GM19455 (cell line): ENCODE data around the gene CD164.
"Not testable (repeated sequence)": the region's sequence is repeated elsewhere in the genome, so short reads cannot be mapped to it uniquely, and the experiment has no call there.

Experiments used
- ATAC-seq: cut with Tn5 transposase; IDR thresholded peaks from one replicate; pipeline ENCODE4 v1.9.1; 2021; ENCODE audit not compliant: unreplicated experiment

The CD164 gene

DNA sequence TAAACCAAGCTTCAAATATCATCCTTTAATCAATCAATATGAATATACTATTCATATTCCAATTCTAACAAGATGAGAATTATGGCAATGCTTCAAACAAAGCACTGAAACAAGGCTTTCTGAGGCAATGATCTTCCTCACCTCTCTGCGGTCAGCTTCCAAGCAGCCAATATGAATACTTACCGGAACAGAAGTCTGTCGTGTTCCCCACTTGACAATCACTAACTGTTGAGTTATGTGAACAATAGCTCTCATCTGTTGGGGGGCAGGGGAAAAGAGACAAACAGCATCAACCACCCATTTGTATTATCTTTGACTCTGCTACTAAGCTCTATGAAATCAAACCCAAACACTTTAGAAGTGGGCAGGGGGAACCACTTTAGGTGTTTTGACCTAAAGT is 4.5 kb downstream of the CD164 start:
- no peak for ATAC-seq

DNA sequence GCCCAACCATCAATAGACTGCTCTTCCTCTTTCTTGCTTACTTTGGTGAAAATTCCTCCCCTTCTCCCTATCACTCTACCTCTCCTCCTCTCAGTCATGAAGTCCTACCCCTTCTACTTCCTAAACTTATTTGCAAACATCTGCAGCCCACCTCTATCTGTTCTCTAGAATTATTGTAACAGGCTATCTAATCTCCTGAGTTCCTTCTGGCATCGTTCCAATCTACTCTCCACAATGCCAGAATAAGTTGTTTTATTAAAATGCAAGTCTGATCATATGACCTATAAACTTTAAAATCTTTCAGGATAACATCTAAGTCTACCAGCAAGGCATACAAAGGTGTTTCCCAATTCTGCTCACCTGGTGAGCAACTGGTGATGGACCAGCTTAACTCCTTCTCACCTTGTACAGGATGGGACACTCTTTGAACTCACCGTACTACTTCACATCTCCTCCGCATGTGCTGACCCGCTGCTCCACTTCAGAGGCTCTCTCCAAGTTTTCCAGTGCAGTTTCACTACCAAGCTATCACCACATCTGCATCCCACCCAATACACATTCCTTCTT is 7.9 kb downstream of the CD164 start:
- ATAC-seq = no peak

DNA sequence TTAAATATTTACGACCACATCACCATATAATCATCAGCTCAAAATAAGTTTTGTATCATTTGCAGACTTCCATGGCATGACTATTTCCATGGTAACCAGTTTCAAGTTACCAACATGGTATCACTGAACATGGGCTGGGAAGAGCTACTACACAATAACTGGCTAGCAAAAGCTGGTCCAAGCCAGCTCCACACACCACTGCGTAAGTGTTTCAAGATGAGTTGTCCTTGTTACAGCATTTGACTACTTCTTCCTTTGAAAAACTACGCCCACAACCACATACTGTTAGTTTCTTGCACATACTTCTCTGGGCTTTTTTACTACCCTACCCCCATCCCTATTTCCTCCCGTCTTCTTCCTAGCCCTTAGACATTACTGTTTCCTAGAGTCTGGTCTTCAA is 8.5 kb downstream of the CD164 start:
- peak; percentile 95 for ATAC-seq

DNA sequence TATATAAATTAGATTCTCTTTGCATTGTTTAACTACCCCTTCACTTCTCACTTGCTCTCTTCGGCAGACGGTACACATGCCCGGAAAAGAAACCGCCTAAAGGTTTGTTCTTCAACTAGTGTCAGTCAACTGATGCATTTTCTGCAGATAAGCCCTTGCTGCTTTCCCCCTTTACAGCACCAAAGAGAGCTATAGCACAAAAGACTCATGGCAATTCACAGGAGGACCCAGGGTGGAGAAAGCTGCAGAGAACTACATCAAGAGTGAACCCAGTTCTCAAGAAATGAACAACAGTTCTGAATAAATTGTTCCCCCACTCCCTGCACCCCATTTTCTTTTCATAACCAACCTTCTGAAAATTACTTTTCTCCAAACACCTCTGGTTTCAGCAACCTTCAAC is 8.9 kb downstream of the CD164 start:
- no peak for ATAC-seq

DNA sequence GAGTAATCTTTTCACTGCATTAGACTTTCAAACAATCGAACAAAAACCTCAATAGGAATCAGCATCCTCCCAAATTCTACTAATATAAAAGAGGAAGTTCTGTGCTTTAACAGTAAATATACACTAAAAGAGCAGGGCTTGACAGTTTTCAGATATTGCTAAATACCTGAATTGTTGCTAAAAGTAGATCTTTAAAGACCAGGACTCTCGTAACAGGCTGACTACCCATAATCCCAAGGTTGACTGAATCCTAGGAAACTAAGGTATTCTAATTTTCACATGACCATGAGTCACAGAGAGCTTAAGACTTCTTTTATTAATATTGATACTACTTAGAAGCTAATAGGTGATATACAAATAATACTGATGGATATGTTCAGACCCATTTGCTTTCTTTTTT is 10.1 kb downstream of the CD164 start:
- no peak for ATAC-seq

DNA sequence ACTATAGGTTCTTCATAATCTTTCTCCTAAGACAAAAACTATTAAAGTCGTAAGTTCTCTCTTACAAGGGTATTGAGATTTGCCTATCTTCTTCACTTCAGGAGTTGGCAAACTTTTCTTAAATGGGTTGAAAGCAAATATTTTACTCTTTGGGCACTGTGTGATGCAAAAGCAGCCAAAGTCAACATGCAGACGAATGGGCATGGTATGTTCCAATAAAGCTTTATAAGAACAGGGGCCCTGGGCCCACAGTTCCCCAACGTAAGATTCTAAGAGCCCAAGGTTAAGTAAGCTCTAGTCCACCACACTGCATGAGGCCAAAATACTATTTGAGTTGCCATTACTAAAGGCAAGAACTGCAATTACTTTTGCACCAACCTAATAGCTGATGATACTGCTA is 11.5 kb downstream of the CD164 start:
- ATAC-seq = no peak

DNA sequence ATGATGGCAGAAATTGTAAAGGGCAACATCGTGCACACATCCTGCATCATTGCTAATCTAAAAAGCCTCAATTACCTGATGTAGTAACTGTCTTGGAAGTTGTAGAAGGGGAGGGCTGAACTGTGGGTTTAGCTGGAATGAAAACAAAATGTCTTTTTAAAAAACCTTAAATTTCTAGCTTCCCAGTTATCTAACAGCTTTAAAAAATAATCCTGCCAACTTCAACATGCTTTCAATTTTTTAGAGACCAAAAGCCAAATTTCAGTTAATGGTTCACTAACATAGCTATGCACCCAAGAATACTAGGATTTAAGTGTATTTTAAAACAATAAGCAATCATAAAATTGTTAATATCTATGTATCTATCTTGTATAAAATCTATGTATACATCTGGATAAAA is 11.9 kb downstream of the CD164 start:
- ATAC-seq = no peak

DNA sequence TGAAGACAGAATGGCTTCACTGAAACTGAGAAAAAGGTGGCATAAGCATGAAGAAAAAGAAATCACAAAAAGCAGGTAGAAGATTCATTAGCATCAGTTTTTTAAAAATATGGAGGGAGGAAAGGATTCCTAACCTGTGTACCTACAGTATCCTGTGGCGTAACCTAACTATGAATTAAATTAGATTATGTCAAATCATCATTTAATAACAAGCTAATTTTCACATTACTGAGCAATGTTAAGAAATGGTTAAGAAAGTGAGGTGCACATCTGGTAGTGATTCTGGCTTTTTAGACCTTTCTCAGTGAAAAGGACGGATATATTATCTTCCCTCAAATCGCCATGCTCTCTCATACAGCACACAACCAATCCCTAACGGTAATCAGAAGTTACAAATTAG is 12.5 kb downstream of the CD164 start:
- no peak for ATAC-seq

DNA sequence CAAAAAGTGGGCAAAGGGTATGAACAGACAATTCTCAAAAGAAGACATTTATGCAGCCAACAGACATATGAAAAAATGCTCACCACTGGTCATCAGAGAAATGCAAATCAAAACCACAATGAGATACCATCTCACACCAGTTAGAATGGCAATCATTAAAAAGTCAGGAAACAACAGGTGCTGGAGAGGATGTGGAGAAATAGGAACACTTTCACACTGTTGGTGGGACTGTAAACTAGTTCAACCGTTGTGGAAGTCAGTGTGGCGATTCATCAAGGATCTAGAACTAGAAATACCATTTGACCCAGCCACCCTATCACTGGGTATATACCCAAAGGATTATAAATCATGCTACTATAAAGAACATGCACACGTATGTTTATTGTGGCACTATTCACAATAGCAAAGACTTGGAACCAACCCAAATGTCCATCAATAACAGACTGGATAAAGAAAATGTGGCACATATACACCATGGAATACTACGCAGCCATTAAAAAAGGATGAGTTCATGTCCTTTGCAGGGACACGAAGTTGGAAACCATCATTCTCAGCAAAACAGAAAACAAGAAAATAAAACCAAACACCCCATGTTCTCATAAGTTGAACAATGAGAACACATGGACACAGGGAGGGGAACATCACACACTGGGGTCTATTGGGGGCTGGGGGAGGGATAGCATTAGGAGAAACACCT is 17.7 kb downstream of the CD164 start:
- not testable (repeated sequence) for ATAC-seq

DNA sequence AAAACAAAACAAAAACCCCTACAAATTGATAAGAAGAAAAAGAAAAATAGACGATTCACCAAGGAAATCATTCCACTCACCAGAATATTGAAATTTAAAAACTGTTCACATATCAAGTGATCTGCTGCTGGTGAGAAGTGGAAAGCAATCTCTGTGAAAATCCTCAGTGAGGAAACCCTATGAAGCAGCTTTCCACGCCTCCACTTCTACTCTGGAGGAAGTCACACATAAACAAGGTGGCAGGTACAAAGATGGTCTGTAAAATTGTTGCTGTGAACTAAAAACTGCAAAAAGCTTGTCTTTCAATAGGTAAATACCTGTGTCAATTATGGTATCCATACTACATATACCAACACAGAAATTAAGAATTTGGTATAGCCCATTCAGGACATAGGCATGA is 18.5 kb downstream of the CD164 start:
- ATAC-seq = no peak

DNA sequence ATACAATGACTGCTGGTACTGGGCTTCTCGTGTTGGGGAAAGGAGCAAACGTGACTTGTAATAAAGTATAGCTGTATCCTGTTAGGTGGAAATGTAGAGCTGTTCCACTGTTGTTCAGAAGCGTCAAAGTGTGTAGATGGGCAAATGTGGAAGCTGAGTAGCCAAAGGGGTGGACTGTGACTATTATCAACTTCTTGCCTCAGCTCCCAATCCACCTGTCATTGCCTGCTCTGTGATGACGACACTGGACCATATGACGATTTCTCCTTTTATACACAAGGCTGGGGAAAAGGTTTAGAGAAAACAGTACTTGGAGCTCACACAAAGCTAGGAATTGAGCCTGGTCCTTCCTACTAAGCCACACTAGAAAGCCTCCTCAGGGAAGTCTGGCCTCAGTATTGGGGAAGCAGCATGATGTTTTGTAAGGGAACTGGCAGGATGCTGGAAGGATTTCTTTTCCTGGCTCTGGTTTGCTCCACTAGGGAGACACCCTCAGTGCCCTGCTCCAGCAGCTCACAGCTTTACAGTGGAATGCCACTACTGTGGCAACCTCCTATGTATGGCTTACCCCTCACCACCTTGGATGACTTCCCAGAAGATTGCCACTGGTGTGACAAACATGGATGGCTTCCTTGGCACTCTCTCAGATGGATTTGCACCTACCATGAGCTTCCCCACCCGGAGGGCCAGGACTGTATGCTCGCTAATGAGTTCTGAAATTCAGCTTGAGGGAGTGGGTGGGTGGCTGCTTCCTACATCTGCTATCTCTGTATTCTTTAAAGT is 20.0 kb downstream of the CD164 start:
- no peak for ATAC-seq

DNA sequence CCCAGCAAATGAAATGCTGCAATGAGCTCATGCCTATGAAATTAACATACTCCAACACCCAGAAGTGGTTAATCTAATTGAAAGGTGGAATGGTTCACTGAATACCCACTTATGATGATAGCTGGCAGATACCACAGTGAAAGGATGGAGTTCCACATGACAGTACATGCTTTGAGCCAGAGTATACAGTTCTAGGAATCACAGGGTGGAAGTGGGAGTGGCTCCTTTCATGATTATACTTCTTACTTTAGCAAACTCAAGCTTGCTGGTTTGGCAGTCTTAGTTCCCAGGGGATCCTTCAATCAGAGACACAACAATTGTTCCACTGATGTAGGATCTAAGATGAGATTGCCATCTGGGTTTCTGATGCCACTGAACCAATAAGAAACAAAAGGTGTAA is 21.5 kb downstream of the CD164 start:
- no peak for ATAC-seq

DNA sequence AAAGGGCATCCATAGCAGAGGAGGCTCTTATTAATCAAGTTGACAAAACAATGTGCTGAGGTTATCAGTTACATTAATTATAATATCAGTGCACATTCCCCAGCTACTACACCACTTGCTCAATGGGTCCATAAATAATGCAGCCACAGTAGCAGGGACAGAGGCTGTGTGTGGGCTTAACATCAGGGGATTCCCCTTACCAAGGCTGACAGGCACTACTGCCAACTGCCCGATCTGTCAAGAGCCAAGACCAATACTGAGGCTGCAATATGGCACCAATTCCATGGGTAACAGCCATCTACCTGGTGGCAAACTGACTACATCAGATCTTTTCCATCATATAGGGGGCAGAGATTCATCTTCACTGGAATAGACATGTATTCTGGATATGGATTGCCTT is 22.0 kb downstream of the CD164 start:
- ATAC-seq = no peak

DNA sequence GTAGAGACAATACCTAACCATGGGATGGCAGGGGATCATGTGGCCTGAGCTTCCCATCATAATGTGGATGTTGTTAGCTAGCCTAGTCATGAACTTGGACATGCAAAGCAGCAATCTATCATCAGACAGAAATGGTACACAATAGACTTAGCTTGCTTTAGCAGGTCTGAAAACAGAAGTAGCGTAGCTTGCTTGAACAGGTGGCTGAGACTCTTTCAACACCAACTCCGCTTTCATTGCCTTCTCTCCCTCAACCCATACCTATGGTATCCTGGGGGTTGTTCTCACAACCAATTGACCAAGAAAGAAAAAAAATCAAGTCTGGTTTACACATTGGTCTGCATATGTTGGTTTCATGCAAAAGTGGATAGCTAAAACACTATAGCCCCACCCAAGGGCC is 23.0 kb downstream of the CD164 start:
- no peak for ATAC-seq

DNA sequence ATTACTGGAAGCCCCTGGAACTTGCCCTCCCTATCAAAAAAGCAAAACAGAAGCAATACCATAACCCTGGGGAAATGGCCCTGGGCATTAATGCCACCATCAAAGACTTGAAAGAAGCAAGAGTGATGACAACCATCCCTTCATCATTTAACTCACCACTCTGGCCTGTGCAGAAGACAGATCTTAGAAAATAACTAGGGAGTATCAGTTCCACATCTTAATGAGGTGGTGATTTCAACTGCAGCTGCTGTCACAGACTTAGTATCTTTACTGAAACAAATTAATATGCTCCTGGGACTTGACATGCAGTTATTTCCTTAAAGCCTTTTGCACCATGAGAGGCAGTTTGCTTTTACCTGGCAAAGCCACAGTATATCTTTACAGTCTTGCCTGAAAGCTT is 24.1 kb downstream of the CD164 start:
- ATAC-seq = no peak

DNA sequence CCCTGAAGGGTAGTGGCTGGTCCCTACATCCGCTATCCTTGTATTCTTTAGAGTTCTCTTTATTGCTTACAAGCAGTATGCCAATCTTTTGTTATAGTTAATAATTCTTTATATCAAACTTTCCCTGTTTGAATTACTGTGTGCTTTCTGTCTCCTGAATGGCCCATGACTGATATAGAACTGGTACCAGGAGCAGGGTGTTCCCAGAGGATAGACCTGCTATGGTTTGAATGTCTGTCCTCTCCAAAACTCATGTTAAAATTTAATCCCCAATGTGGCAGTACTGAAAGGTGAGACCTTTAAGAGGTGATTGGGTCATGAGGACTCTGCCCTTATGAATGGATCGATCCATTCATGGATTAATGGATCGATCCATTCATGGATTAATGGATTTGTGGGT is 26.0 kb downstream of the CD164 start:
- no peak for ATAC-seq

DNA sequence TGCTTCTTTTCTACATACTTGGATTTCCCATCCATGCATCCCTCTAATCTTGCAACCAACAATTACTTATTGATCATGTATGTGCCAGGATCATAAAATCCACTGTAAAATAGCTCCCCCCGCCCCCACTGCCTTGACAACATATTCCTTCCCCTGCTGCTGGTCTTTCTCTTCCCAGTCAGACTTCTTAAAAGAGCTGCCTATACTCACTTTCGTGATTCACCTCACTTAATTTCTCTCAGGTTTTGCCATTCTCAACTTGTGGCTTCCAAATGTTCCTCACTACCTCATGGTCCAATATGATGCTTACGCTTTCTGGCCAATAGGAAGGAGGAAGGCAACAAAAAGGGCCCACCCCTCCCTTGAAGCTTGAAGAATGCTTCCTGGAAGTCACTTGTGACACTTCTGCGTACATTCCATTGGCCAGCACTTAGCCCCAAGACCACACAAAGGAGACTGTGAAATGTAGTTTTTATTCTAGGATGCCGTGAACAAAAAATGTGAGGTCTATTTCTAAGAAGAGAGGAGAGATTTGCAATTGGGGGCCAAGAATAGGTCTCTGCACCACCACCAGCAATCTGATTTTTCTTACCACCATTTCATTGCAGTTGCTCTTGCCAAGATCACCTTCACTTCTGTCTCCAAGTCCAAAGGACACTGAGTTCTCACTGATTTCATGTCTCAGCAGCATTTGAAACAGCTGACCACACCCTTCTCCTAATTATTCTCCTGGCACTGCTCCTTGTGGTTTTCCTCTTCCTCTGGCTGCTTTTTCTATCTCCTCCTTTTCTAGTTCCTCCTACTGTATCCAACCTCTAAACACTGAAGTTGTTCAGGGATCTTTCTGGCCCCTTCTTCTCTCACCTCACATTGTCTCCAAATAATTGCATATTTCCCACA is 30.8 kb downstream of the CD164 start:
- ATAC-seq = no peak

DNA sequence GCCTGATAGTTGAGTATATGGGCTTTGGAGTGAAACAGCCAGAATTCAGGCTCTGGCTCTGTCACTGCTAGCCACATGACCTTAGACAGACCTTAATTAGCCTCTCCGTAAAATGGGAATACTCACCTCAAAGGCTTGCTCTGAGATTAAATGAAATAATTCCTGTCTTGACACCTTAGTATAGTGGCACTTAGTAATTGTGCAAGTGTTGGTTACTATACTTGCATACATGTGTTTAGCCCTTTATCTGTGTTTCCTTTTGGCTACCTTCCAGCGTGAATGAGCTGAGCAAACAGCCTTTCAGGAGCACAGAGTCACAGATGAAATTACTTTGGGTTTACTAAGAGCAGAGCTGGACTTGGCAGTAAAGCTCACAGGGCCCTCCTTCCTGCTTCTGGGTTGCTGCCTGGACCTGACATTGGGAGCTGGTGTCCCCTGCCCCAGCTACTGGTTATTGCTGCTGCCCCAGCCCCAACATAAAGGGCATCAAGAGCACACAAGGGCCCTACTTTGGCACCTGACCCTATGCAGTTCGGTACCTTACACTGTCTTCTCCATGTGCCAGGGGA is 32.8 kb downstream of the CD164 start:
- ATAC-seq = no peak

DNA sequence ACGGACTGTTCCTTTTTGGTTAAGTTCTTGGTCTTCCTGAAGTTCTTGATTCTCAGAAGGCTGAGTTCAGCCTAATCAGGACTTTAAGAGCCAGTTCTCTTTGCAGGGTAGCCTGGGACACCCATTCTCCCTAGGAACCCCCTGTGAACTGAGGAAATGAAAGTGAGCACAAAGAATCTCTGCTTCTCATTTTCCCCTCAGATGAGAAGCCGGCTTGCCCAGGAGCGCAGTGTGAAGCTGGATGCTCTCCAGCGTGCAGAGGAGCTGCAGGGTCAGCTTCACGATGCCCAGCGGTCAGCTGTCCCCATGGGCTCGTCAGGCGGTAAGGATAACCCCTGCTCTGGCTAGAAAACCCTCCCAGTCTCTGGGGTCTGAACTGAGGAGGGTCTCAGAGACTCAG is 34.0 kb downstream of the CD164 start:
- ATAC-seq = no peak

DNA sequence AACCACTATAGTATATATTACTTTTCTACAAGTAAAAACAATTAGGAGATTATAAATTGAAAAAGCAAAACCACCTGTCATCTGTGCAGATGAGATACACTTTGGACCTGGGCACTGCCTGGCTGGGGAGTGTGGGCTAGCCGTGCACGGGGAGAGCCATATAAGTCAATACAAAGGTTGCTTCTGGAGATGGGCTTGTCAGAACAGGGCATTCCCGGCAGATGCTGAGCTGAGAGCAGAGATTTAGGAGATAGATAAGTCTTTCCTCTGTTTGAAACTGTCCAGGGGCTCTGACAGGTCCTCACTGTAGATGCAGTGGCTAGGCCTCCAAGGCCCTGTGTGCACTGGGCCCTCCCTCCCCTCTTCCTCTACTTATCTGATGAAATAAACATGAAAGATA is 34.5 kb downstream of the CD164 start:
- no peak for ATAC-seq

DNA sequence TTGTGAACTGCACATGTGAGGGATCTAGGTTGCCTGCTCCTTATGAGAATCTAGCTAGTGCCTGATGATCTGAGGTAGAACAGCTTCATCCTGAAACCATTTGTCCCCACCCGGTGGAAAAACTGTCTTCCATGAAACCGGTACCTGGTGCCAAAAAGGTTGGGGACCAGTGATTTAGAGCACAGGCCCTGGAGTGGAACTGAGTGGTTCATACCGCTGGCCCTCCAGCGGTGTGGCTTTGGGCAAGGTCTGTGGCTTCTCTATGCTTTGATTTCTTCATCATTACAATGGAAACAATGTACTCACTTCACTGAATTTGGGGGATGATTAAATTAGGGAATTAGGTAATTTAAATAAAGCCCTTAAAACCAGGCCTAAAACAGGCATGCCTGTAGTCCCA is 36.3 kb downstream of the CD164 start:
- no peak for ATAC-seq
